Activated CD4-positive, alpha-beta T cell treated with anti-CD3 and anti-CD28 coated beads, Interleukin-2, amount 10 ng/mL, durations not matched to agents 7 days and 5 days (primary cell): Measurements from ENCODE around the gene GRK7. TPM values are rescaled to one million over a fixed set of nuclear protein-coding genes. Genes with fewer than 3 reads are reported as not detected.

ENCODE experiments used
- total RNA-seq, 2 experiments: library from RNA; stranded (reverse); gene quantifications; one replicate each; pipeline ENCODE4 v1.2.3, GENCODE V29; 2021

GRK7 gene
- total RNA-seq, 2 experiments from 2014 or later: not detected

Other genes with a start within 250 kb of the GRK7 start
- gene RNF7, start 25.1 kb upstream of the GRK7 start, total RNA-seq: 10 to 100 TPM; 48.6 to 51.4 TPM
- gene ATP1B3, start 113.2 kb downstream of the GRK7 start, total RNA-seq: 100 to 1,000 TPM; 106 to 113 TPM